Activated naive CD8-positive, alpha-beta T cell treated with anti-CD3 and anti-CD28 coated beads, Interleukin-2, amount 50 U/mL, for 16 hours (primary cell): ENCODE measurements around the gene UBE2V1.
"Not testable (repeated sequence)": the region's sequence is repeated elsewhere in the genome, so short reads cannot be mapped to it uniquely, and the experiment has no call there.

Source experiments
- DNase-seq: peaks from one replicate; pipeline ENCODE4 v3.0.0-alpha.2; 2020; ENCODE audit warnings: low read depth, low spot score

UBE2V1 gene

DNA sequence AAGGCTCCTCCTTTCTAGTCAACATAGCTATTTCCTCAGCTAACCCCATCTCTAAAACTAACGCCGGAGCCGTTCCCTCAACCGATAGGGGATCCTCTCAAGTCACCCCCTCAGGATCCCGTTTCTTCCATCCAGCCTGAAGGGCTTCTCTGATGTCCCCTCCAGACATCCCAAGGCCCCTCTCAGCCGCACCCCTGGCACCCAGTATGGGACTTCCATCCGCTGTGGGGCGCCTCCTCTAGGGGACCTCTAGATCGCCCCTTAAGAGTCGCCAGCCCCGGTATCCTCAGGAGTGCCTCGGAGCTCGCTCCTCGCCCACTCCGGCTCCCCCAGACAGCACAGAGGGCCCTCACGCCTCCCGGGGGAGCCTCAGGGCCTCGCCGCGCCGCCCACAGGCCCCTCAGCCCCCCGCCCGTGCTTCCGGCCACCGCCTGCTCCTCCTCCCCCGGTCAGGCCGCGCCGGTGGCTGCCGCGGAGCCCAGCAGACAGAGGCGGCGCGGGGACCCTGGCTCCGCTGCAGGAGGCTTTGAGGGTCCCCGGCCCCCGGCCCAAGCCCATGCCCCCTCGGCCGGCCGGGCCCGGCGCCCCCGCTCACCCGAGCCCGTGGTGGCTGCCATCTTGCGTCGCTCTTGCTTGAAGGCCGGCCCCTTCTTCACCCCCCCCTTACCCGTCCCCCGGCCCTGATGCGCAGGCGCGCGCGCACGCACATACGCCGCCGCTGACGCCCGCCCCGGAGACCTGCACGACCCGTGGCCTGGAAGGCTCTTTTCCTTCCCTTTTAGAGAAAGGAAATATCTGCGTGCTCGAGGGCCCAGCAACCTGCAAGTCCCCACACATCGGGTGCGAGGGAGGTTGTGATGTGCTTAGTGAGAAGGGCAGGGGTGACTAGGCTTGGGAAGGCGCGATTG, at the start of gene UBE2V1:
Gene UBE2V1 (minus strand): TSS at position 639 of the 908 bp plus-strand sequence. CDS start 22 bp downstream, at position 617.
- peak; percentile 73 for DNase-seq

DNA sequence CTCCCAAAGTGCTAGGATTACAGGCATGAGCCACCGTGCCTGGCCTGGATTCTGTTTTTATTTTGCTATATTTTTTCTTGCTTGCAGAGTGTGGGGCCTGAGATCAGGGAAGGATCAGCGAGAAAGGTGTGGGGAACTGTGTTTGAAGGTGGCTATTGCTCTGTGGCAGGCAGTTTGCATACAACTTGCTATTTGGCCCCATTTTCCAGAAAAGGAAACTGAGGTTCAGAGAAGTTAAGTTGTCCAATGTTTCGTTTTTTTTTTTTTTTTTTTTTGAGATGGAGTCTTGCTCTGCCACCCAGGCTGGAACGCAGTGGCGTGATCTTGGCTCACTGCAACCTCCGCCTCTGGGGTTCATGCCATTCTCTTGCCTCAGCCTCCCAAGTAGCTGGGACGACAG, 48.5 kb upstream of the UBE2V1 start:
- not testable (repeated sequence) for DNase-seq

DNA sequence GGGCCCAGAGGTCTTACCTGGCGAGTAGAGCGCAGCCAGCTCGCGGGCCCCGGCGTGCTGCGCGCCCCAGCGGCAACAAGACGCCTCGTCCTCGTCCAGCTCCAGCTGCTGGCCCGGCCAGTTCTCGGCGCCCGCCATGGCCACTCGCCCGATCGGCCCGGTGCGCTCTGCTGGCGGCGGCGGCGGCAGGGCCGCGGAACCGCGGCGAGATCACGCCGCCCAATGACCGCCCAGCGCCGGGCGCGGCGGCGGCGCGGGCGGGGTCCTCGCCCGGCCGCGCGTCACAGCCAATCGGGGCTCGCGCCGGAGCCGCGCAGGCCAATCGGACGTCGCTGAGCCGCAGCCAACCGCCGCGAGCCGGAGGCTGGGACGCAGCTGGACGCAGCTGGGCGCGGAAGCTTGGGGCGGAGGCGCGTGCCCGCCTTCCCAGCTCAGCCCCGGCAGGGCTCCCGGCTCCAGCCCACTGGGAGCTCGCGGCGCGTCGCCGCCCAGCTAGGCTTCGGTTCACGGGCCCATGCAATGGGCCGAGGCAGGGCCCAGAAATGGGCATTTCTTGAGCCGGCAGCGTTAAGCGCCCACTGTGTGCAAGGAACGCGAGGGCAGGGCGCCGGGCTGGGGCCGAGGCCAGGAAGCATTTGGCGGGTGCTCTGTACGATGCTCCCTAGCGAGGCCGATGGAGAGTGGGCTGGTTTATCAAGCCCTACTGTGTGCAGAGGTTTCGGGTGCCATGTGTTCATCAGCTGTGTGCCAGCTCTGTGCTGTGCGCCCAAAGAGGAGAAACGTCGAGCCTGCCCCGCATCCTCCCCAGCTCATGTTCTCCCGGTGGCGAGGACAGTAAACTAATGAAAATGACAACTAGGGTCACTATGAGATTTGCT, 40.8 kb upstream of the UBE2V1 start, which contains the start of gene PEDS1:
Gene PEDS1 (minus strand): TSS at position 224 of the 878 bp plus-strand sequence. CDS start 86 bp downstream, at position 138.
- peak; percentile 45 for DNase-seq

DNA sequence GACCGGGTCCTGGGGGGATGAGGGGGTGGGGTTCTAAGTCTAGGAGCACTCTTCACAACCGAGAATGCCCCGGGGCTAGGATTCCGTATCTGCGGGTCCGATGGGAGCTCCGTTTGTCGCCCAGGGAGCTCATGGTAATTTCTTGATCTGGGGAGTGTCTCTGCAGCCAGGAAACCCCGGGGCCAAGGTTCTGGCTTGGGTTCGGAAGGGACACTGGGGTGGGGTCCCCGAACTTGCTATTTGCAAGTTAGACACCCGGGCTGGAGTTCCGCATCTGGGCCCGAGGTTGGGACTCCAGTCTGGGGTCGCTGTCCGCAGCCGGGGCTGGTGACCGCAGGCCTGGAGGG, 40.2 kb upstream of the UBE2V1 start:
- no peak for DNase-seq

DNA sequence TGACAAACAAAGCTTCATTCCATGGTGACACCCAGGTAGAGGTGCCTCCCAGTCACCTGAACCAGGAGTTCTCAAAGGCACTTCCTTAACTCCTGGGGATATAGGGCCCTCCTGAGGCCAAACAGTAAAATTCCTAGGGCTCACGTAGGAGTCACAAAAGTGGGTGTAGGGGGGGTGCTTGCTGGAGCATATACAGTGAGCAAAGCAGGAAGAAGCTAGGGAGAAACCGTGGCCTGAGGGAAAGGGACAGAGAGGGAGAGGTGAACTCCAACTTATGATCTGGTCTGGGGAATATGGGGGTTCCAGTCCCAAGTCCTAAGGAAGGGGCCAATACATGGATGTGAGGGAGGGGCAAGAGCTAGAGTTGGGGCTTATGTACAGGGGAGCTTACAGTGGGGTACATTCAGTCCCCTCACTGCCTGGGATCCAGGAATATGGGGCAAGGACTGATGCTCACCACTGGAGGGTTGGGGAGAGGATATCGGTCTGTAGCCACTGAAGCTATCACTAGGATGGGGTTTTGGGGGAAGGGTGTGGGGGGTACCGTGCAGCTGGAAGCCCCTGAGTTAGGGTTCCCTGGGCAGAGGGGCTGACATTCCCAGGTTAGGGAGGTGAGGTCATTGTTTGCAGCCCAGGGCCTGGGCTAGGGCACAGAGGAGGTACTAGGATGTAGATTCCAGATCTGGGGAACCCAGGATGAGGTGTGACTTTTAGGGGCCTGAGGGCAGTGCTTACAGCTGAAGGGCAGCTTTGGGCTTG, 39.6 kb upstream of the UBE2V1 start:
- DNase-seq, result no peak

DNA sequence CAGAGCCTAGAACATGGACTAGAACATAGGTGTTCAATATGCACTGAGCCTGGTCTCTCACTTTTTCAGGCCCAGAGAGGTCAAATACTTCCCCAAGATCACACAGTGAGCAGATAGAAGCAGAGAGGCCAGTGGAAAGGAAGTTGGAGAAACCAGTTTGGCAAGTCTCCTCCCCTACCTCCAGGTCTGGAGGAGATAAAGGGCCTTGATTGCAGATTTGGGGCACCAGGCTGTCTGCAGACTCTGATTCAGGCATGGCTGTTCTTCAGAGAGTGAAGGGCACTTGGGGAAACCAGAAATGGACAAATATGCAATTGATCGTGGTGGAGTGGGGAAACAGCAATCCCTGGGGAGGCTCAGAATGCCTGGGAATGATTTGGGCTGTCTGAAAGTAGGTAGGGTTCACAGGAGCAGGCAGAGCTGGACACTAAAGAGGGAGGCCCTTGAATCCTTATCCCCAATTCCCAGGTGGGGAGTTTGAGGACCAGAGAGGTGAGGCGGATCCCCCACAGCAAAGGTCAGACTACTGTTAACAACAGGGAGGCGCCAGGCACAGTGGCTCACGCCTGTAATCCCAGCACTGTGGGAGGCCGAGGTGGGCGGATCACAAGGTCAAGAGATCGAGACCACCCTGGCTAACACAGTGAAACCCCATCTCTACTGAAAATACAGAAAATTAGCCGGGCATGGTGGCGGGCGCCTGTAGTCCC, 38.2 kb upstream of the UBE2V1 start:
- no peak for DNase-seq

DNA sequence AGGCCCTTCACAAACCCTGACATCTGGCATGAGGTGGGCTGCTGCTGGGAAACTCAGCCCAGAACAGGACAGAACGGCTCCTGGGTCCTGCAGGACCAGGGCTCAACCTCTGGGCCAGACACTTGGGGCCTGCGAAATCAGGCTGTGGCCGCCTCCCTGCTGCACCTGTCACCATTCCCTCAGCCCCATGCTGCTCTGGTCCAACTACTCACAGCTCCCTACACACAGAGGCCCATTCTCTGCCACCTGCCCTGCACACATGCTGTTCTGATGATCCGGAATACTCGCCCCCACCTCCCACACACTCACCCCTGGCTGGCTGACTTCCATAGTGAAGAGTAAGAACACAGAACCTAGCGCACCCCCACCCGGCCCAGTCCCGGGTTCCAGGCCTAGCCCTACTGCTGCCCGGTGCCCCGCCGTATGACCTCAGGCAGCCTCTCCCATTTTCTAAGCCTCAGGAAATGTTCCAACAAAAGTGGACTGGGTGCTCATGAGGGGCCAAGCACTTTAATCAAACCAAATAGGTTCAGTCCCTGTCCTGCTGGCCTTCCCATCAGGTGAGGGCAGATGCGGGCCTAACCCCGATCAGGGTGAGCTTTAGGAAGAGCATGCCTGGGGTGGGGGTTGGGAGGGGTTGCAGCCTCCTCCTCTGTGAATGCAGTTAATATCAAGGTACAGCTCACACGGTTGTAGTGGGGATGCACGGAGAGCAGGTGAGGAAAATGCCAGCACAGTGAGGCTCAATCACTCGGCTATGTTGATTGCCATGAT, 36.7 kb upstream of the UBE2V1 start:
- no peak for DNase-seq

DNA sequence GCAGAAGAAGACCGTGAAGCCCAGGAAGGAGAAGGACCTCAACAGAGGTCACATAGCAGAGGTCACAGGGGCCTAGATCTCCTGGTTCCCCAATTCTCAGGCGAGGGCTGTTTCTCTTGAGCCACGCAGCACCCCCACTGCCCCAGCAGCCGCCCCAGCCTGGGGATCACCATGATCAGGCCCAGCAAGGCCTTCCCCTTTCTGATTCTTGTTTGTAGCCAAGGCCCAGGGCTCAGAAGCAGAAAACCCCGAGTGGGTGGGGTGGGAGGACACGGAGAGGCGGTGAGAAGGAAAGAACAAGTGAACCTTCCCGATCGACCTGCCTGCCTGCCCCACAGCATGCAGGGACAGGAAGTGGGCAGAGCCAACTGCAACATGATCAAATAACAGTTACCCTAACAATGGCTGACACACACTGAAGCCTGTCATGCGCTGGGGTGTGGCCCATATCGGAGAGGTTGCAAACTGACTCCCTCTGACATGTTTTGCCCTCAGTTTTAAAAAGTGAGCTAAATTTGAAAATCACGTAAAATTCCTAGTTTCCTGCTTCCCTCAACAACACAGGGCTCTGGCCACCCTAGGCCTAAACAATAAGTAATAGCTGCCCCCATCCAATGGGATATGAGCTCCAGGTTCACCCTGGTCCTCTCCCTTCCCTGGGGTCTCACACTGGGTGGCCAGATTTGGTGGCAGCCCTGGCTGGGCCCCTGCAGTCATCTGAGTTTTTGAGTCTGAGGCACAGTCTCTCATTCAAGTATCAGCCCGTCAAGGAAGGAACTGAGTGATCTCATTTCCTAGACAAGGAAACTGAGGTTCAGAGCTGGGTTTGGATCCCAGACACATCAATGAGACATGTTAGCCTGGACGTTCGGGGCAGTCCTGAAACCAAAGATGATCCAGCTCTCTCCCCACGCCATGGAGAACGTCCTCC, 34.0 kb upstream of the UBE2V1 start:
- DNase-seq, result peak; percentile 47

DNA sequence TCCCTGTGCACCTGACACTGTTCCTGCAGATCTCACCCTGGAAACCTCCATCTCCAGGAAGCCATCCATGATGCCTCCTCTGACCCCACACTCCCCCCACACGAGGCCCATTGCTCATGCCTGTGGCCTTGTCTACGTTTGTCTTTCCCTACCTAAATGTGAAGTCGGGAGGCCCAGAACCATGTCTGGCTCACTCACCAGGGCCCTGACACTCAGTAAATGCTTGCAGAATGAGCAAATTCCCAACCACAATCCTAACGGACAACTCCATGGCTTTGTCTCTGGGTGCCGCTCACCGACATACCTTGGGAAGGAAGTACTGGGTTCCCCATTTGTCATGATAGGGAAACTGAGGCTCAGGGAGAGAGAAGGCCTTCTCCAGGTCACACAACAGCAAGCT, 33.3 kb upstream of the UBE2V1 start:
- no peak for DNase-seq

DNA sequence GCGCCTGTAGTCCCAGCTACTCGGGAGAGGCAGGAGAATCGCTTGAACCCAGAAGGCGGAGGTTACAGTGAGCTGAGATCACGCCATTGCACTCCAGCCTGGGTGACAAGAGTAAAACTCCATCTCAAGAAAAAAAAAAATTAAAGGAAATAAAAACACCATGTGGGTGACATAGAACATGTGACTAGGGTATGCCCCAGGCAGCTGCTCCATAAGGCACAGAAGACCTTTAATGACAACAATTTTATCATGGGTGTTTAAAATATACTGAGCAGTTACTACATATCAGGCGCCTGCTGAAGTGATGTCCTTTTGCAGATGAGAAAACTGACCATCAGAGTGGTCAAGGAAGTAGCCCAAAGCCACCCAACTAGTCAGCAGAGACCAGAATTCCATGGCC, 32.6 kb upstream of the UBE2V1 start:
- DNase-seq, result no peak

DNA sequence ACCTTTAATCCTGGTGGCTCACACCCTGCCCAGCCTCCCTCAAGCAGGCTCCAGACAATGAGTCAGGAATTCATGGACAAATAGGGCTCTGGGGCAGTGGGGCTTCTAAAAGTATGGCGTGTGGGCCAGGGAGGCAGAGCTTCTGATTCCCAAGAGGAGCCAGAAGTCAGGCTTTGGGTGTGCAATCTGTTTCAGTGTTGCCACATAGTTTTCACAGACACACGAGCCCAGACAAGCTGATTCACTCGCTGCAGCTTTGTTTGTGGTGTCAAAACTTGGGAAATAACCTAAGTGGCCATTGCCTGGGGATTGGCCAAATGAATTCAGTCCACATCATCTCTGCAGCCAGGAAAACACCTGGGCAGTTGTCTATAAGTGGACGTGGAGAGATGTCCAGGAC, 31.4 kb upstream of the UBE2V1 start:
- DNase-seq, result no peak

DNA sequence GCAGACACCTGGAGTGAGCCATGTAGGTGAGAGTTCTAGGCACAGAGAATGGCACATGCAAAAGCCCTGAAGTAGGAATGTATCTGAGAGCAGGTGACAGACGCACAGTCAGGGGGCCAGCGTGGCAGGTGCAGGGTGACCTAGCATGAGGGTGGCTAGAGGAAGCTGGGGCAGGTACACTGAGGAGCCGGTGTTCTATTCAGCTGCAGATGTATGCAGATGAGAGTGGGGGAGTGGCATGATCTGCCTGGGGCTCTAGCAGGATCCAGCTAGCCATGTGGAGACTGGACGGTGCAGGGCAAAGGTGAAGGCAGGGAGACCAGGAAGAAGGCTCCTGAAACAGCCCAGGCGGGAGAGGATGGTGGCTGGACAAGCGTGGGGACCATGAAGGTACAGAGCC, 29.9 kb upstream of the UBE2V1 start:
- no peak for DNase-seq

DNA sequence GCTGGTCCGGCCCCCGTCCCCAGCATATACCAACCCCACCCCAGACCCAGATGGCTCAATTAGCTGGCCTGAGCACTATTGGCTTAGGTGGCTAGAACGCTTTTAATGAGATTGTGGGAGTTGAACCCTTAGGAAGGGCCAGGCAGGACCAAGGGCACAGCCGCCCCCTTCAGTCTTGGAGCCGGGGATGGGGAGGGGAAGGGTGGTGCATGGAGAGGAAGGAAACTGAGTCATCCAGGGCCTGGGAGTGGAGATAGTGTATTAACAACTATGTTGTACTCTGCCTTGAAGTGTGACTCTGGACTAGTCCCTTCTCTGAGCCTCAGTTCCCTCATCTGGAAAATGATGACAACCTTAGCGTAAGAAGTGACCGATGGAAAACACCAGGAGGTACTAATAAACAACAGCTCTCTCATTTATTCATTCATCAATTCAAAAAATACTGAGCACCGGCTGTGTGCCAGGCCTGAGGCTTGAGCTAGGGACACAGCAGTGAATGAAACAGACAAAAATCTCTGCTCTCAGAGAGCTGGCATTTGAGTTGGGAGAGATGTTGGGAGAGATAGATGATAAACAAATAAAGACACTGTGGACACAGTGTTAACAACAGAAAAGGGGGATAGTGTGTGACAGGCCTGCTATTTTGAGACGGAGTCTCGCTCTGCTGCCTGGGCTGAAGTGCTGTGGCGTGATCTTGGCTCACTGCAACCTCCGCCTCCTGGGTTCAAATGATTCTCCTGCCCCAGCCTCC, 29.0 kb upstream of the UBE2V1 start:
- DNase-seq, result no peak

DNA sequence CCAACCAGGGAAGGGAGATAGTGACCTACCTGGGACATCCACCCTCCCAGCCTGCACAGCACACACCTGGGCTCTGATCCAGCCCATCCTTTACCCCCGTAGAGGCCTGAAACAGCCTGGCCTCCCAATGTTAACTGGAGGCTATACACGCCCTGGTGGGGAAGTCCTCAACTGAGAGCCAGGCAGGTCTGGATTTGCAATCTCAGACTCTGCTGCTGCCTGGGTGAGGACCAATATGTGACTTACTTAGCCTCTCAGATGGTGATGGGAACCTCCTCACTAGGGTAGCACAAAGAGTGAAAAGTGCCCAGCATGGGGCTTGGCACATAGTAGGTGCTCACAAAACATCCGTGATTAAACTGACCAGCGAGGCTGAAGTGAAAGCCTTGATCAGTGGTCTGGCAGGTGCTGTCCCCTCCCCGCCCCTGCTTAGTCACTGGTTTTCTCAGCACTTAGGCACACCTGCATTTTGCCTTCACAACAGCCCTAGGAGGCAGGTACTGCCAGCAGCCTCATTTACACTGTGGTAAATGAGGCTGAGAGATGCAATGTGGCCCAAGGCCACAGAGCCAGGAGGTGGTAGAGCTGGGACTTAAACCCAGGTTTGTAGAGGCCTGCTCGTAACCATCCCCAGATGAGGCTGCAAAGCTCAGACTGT, 28.2 kb upstream of the UBE2V1 start:
- DNase-seq, result no peak

DNA sequence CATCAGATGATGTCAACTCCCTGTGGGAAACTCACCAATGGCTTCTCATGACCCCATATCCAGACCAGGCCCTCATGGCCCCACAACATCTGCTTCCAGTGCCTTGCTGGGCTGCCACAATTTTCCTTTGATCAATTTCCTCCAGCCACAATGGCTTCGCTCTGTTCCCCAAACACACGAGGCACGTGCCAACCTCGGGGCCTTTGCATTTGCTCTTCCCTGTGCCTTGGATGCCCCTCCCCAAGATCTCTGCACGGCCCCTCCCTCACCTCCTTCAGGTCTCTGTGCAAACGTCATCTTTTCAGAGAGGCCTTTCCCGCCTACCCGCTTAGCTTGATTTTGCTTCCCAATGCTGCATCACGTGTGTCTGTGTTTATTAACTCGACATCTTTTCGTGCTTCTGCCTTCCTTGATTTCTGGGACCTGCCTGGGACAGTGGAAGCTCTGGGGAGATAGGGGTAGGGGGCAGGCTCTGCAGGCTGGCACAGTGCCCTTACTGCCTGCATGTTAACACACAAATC, 27.4 kb upstream of the UBE2V1 start:
- no peak for DNase-seq

DNA sequence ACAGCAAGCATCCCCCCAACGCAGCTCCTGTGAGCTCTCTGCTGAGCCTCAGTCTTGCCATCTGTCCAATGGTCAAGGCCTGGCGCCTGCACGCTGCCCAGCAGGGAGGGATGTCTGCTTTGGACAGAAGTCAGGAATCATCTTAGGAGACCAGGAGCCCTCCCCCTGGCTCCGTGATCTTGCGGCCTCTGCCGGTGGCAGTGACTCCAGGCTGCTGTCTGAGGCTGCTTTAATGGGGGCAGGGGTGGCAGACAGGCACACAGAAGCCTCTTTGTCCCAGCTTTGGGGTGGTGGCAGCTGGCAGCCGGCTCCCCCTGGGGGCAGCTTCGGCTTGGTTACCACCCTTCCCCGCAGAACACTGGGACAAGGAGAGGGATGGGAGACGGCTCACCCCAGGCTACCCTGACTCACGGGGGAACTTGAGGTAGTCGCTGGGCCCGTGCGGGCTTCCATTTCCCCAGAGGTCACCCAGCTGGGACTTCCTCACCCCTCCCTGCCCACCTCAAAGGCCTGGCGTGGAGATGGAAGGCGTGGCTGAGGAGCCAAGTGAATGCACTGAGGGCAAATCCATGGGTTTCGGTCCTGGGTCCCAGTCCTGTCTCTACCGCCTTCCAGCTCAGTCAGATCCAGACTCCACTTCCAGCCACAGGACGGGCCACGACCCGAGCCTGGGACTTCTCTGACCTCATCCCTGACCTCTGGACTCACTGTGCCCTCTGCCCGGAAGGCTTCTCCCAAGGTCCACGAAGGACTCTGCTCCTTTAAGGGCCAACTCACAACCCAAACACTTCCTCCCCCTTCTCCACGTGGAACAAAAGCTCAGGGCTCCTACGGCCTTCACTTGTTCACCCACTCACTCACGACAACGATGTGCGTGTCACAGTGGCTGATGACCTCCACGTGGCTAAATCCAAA, 25.8 kb upstream of the UBE2V1 start:
- no peak for DNase-seq

DNA sequence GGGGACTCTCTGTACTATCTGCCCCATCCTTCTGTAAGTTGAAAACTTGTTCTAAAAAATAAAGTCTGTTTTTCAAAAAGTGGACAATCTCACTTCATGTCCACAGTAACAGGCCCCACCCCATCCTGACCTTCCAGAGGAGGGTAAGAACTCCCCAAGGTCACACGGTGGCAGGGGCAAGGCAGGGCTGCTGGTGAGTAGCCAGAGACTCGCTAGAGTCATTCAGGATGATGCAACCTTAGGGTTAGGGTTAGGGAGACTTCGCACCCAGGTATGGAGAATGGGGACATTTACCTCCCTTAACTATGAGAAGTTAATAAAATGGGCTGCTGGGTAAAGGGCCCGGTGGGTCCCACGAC, 25.1 kb upstream of the UBE2V1 start:
- no peak for DNase-seq
